ENCODE measurements around the gene PCNX4. TPM values are rescaled to one million over a fixed set of nuclear protein-coding genes. Genes with fewer than 3 reads are reported as not detected.
A peak's percentile ranks its signal among the peaks of the same experiment; 100 is the strongest.

PCNX4 gene
- polyA plus RNA-seq, 2 donors: 7.1 to 10.5 TPM

DNA sequence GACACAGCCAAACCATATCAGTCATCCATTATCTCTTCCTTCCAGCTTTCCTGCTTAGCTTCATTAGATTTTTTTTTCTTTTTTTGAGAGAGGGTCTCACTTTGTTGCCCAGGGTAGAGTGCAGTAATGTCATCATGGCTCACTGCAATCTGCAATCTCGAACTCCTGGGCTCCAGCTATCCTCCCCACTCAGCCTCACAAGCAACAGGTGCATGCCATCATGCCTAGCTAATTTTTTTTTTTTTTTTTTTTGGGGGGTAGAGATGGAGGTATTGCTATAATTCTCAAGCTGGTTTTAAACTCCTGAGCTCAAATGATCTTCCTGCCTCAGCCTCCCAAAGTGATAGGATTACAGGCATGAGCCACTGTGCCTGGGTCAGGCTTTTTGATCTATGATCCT, 119.0 kb downstream of the PCNX4 start:
- no peak overlapping the region for H3K27ac ChIP-seq (ENCODE audit: low read depth in 2 of 2, low read length in 1 of 2)
- no peaks in the 10 kb centered on the region for H3K36me3 ChIP-seq (ENCODE audit: control insufficient read depth in 2 of 2, insufficient read depth in 2 of 2, low read length in 1 of 2)
- H3K27me3 ChIP-seq (ENCODE audit: control insufficient read depth in 1 of 2, insufficient read depth in 2 of 2, low read length in 2 of 2): no peaks in the 10 kb centered on the region
- 47 to 59% methylated on average over 1 of the region's 1 CpG for WGBS, 2 donors
- H3K4me1 ChIP-seq (ENCODE audit: control insufficient read depth in 2 of 2, insufficient read depth in 2 of 2, low read length in 1 of 2): no peaks in the 10 kb centered on the region
- no peaks in the 10 kb centered on the region for H3K9me3 ChIP-seq (ENCODE audit: control insufficient read depth in 2 of 2, insufficient read depth in 1 of 2, low read depth in 1 of 2, low read length in 1 of 2)
- no peak overlapping the region for H3K4me3 ChIP-seq (ENCODE audit: low read depth in 1 of 2, low read length in 2 of 2)

DNA sequence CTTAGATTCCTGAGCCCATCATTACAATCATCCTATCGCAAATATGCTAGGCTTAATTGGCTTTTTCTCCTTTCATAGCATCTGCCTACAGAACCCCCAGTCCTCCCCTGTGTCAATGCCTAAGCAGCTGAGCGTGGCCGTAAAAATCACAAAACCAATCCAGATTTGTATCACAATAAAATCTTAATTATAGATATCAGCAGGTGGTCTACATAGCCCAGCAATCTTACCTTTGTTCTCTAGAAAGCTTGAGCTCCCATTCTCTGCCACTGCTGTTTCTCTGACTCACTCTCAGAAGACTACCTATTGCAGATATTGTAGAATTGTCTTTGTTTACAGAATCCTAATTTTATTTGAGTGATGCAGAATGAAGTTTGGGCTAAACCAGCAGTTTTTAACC, 119.4 kb downstream of the PCNX4 start:
- WGBS, 2 donors: 91 to 93% methylated on average over 3 of the region's 3 CpGs
- Histone ChIP-seq H3K36me3 (ENCODE audit: control insufficient read depth in 2 of 2, insufficient read depth in 2 of 2, low read length in 1 of 2) (no peaks in the 10 kb centered on the region), H3K4me1 (ENCODE audit: control insufficient read depth in 2 of 2, insufficient read depth in 2 of 2, low read length in 1 of 2) (no peaks in the 10 kb centered on the region), H3K27ac (ENCODE audit: low read depth in 2 of 2, low read length in 1 of 2) (no peak overlapping the region), H3K27me3 (ENCODE audit: control insufficient read depth in 1 of 2, insufficient read depth in 2 of 2, low read length in 2 of 2) (no peaks in the 10 kb centered on the region), H3K4me3 (ENCODE audit: low read depth in 1 of 2, low read length in 2 of 2) (no peak overlapping the region), H3K9me3 (ENCODE audit: control insufficient read depth in 2 of 2, insufficient read depth in 1 of 2, low read depth in 1 of 2, low read length in 1 of 2) (no peaks in the 10 kb centered on the region)

DNA sequence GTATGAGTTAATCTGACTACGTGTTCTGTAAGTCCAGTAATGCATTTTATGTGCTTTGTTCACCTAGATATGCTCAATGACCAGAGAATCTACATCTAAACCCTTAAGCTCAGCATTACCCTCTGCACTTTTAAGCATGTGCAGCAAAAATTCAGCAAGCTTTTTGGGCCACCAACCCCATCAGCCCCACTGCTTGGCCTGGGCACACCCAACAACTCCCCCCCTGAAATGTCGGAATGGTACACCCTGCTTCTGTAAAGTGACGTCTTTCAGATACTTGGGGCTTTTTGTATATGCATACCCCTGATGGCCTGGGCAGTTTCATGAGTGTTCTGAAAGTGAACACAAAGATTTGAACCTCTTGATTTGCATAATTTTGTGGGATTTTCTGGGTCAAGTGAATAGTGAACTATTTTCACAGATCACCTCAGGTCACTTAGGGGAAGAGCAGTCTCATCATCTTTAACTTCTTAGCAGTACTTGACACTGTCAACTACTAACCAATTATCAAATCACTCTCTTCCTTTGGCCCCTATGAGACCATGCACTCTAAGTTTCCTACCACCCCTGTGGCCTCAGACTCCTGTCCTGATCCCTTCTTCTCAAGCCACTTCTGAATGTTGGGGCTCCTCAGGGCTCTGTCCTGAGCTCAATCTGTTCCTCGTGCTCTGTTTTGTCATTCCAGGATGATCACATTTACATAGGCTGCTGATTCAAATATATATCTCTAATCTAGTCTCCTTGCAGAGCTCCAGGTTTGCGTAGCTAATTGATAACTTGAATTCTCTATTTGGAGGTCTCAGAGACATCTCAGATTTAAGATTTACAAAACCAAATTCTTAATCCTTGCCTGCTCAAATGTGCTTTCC, 121.0 kb downstream of the PCNX4 start:
- Histone ChIP-seq H3K9me3 (ENCODE audit: control insufficient read depth in 2 of 2, insufficient read depth in 1 of 2, low read depth in 1 of 2, low read length in 1 of 2) (no peaks in the 10 kb centered on the region), H3K4me3 (ENCODE audit: low read depth in 1 of 2, low read length in 2 of 2) (no peak overlapping the region), H3K27me3 (ENCODE audit: control insufficient read depth in 1 of 2, insufficient read depth in 2 of 2, low read length in 2 of 2) (no peaks in the 10 kb centered on the region), H3K27ac (ENCODE audit: low read depth in 2 of 2, low read length in 1 of 2) (no peak overlapping the region), H3K36me3 (ENCODE audit: control insufficient read depth in 2 of 2, insufficient read depth in 2 of 2, low read length in 1 of 2) (no peaks in the 10 kb centered on the region), H3K4me1 (ENCODE audit: control insufficient read depth in 2 of 2, insufficient read depth in 2 of 2, low read length in 1 of 2) (no peaks in the 10 kb centered on the region)
- WGBS, 2 donors: 84 to 91% methylated on average over 5 of the region's 5 CpGs

DNA sequence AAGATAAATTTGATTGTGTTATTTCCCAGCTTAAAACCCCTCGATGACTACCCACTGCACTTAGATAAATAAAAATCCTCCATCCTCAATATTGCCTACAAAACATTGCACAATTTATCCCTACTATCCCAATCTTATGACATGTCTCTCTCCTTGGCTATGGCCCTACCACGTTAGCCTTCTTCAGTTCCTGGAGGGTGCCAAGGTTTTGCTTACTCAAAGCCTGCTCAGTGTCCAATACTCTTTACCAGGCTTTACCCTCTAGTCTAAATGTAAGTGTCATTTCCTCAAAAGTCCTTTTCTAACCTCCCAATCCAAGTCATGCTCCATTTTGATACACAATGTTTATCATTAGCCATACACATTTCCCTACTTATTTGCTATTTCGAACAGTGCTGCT, 122.3 kb downstream of the PCNX4 start:
- Histone ChIP-seq H3K9me3 (ENCODE audit: control insufficient read depth in 2 of 2, insufficient read depth in 1 of 2, low read depth in 1 of 2, low read length in 1 of 2) (no peaks in the 10 kb centered on the region), H3K27ac (ENCODE audit: low read depth in 2 of 2, low read length in 1 of 2) (no peak overlapping the region), H3K4me3 (ENCODE audit: low read depth in 1 of 2, low read length in 2 of 2) (no peak overlapping the region), H3K27me3 (ENCODE audit: control insufficient read depth in 1 of 2, insufficient read depth in 2 of 2, low read length in 2 of 2) (no peaks in the 10 kb centered on the region), H3K4me1 (ENCODE audit: control insufficient read depth in 2 of 2, insufficient read depth in 2 of 2, low read length in 1 of 2) (no peaks in the 10 kb centered on the region), H3K36me3 (ENCODE audit: control insufficient read depth in 2 of 2, insufficient read depth in 2 of 2, low read length in 1 of 2) (no peaks in the 10 kb centered on the region)
- 70 to 83% methylated on average over 3 of the region's 3 CpGs for WGBS, 2 donors

DNA sequence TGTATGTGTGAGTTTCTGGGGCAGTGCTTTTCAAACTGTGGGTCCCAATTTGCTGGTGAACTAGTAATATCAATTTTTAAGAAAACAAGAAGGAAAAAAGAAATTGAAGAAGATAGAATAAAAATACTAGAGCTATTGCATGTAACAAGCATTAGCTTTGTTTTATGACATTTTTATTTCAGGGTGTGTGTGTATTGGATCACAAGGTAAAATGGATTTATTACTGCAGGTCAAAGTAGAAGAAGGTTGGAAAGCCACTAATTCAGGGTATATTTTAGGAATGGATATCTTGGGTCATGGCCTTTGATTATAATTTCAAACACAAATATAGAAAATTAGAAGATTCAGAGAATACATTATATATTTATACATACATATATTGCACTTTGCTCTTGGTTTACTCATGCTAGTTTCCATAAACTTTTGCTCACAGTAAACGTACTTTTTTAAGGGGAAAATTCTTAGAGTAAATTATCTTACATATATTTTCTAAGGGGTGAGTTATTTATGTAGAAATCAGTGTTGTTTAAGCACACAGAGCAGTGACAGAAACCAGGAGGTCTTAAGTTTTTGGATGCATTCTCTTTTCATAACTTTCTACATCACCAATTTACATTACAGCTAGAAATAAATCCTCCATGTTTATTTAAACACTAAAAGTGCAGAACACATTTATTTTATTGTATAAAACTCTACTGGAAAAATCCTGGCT, 122.8 kb downstream of the PCNX4 start:
- H3K4me3 ChIP-seq (ENCODE audit: low read depth in 1 of 2, low read length in 2 of 2): no peak overlapping the region
- H3K27ac ChIP-seq (ENCODE audit: low read depth in 2 of 2, low read length in 1 of 2): no peak overlapping the region
- 26 to 46% methylated on average over 1 of the region's 1 CpG for WGBS, 2 donors
- no peaks in the 10 kb centered on the region for H3K4me1 ChIP-seq (ENCODE audit: control insufficient read depth in 2 of 2, insufficient read depth in 2 of 2, low read length in 1 of 2)
- no peaks in the 10 kb centered on the region for H3K27me3 ChIP-seq (ENCODE audit: control insufficient read depth in 1 of 2, insufficient read depth in 2 of 2, low read length in 2 of 2)
- no peaks in the 10 kb centered on the region for H3K36me3 ChIP-seq (ENCODE audit: control insufficient read depth in 2 of 2, insufficient read depth in 2 of 2, low read length in 1 of 2)
- no peaks in the 10 kb centered on the region for H3K9me3 ChIP-seq (ENCODE audit: control insufficient read depth in 2 of 2, insufficient read depth in 1 of 2, low read depth in 1 of 2, low read length in 1 of 2)

DNA sequence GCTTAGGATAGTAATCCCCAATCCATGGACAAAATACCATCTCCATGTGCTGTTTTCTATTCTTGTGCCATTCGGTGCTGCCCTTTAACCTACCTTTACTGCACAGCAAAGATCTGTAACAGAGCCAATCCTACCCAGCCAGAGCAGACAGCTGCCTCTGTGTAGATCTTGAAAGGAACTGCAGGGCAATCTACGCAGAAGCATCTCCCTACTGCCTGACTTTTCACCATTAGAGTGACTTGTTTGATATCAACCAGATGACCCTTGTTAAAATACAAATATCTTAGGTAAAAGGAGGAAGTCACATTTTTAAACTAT, 123.4 kb downstream of the PCNX4 start:
- H3K4me1 ChIP-seq (ENCODE audit: control insufficient read depth in 2 of 2, insufficient read depth in 2 of 2, low read length in 1 of 2): no peaks in the 10 kb centered on the region
- H3K27me3 ChIP-seq (ENCODE audit: control insufficient read depth in 1 of 2, insufficient read depth in 2 of 2, low read length in 2 of 2): no peaks in the 10 kb centered on the region
- no peak overlapping the region for H3K4me3 ChIP-seq (ENCODE audit: low read depth in 1 of 2, low read length in 2 of 2)
- no peaks in the 10 kb centered on the region for H3K36me3 ChIP-seq (ENCODE audit: control insufficient read depth in 2 of 2, insufficient read depth in 2 of 2, low read length in 1 of 2)
- no peaks in the 10 kb centered on the region for H3K9me3 ChIP-seq (ENCODE audit: control insufficient read depth in 2 of 2, insufficient read depth in 1 of 2, low read depth in 1 of 2, low read length in 1 of 2)
- 68 to 71% methylated on average over 2 of the region's 2 CpGs for WGBS, 2 donors
- no peak overlapping the region for H3K27ac ChIP-seq (ENCODE audit: low read depth in 2 of 2, low read length in 1 of 2)

DNA sequence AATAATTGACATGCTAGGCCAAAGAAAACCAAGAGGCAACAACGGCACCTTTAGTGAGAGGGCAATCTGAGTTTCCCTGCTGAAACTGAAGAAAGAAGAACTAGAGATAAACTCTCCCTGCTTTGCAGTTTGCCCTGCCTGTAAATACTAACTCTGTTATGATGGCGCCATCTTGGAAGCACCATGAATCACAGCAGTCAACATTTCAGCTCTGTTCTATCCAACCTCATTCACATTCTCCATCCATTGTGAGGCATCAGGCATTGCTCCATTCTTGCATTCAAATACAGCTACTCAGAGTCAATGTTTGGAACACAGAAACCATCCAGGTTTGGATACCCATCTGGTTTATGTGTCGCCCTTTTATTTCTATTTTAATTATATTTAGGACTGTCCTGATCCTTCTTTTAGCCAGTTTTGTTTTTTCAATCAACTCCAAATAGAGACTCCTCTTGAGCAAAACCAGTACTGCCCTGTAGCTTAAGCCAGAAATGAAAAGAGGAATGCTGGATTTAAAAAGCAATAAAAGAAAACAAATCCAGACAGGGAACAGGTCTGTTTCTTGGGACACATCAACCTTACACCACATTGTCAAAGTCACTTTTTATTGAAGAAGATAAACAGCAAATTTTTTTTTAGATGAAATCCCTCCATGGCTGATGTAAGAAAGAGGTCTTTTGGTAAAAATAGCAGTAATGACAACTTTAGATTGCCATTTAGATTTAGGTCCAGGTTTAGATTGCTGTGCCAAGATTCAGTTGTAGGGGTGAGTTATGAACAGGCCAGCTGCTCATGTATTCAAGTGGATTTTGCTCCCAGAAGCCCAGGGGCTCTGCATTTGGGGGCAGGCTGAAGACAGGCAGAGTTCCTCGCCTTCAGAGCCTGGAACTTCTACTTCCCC, 124.0 kb downstream of the PCNX4 start:
- no peaks in the 10 kb centered on the region for H3K27me3 ChIP-seq (ENCODE audit: control insufficient read depth in 1 of 2, insufficient read depth in 2 of 2, low read length in 2 of 2)
- WGBS, 2 donors: 83 to 84% methylated on average over 4 of the region's 4 CpGs
- no peak overlapping the region for H3K27ac ChIP-seq (ENCODE audit: low read depth in 2 of 2, low read length in 1 of 2)
- H3K4me1 ChIP-seq (ENCODE audit: control insufficient read depth in 2 of 2, insufficient read depth in 2 of 2, low read length in 1 of 2): no peaks in the 10 kb centered on the region
- H3K4me3 ChIP-seq (ENCODE audit: low read depth in 1 of 2, low read length in 2 of 2): no peak overlapping the region
- no peaks in the 10 kb centered on the region for H3K36me3 ChIP-seq (ENCODE audit: control insufficient read depth in 2 of 2, insufficient read depth in 2 of 2, low read length in 1 of 2)
- no peaks in the 10 kb centered on the region for H3K9me3 ChIP-seq (ENCODE audit: control insufficient read depth in 2 of 2, insufficient read depth in 1 of 2, low read depth in 1 of 2, low read length in 1 of 2)

DNA sequence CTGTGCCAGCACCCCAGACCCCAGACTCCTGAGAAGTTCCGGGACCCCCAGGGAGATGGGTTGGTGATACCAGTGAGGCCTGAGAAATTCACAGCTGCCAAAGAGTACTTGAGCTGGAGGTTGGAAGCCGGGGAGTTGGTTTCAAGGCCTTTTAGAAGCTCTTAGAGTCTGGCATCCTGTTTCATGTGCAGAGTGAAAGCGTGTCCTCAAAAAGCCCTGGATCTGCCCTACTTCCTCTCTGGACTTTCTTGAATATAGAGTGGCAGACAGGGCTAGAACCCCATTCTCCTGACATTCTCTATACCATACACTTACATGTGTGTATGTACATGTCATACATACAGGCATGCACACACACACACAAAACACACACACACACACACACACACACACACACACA, 126.0 kb downstream of the PCNX4 start:
- Histone ChIP-seq H3K4me1 (ENCODE audit: control insufficient read depth in 2 of 2, insufficient read depth in 2 of 2, low read length in 1 of 2) (no peaks in the 10 kb centered on the region), H3K9me3 (ENCODE audit: control insufficient read depth in 2 of 2, insufficient read depth in 1 of 2, low read depth in 1 of 2, low read length in 1 of 2) (no peaks in the 10 kb centered on the region), H3K27me3 (ENCODE audit: control insufficient read depth in 1 of 2, insufficient read depth in 2 of 2, low read length in 2 of 2) (no peaks in the 10 kb centered on the region), H3K27ac (ENCODE audit: low read depth in 2 of 2, low read length in 1 of 2) (peak overlapping the region in 1 of 2 donors; percentile 28), H3K4me3 (ENCODE audit: low read depth in 1 of 2, low read length in 2 of 2) (no peak overlapping the region), H3K36me3 (ENCODE audit: control insufficient read depth in 2 of 2, insufficient read depth in 2 of 2, low read length in 1 of 2) (no peaks in the 10 kb centered on the region)
- 72 to 79% methylated on average over 3 of the region's 3 CpGs for WGBS, 2 donors

Data from esophagus (tissue), 2 donors.